GM12878 (cell line): ENCODE data around the gene DCK. TPM values are rescaled to one million over a fixed set of nuclear protein-coding genes. Genes with fewer than 3 reads are reported as not detected.

Source experiments
- FOXM1 ChIP-seq: IDR thresholded peaks from 2 replicates; pipeline ENCODE4 v1.6.1; 2012; ENCODE audit warnings: low read depth, mild to moderate bottlenecking, inconsistent platforms, low read length, moderate library complexity
- NBN ChIP-seq: fragments of 450-650 bp; IDR thresholded peaks from 2 replicates; pipeline ENCODE4 v1.6.1; 2016
- POLR2A ChIP-seq: IDR thresholded peaks from 2 replicates; pipeline ENCODE4 v1.6.1; 2011; ENCODE audit warnings: low read depth, mild to moderate bottlenecking, low read length
- ZNF24 ChIP-seq: fragments of 450-650 bp; IDR thresholded peaks from 2 replicates; pipeline ENCODE4 v1.6.1; 2017; ENCODE audit warnings: antibody characterized with exemption, mild to moderate bottlenecking
- polyA plus RNA-seq, 11 experiments: library from polyadenylated mRNA; depleted of rRNA in 4 of 11; unstranded in 6 of 11; stranded (reverse) in 5 of 11; fragments of >200 nt; fragmentation: Nextera tagmentation in 4 of 11; fragmentation: Illumina TruSeq in 1 of 11; extraction: Ambion mirVana in 4 of 11; extraction: Trizol in 1 of 11; gene quantifications; 1 replicate in 1 of 11; 2 replicates in 10 of 11; pipeline versions ENCODE4 v1.2.1 to v1.2.3, GENCODE V29; 2011 to 2016; ENCODE audit warnings: inconsistent platforms in 2 of 11, missing spikeins in 2 of 11, low read depth in 1 of 11
- total RNA-seq, 4 experiments: library from RNA; depleted of rRNA in 3 of 4; stranded (reverse); fragments of >200 nt in 3 of 4; fragmentation: Illumina TruSeq in 1 of 4; extraction: Trizol in 1 of 4; gene quantifications; 2 replicates each; pipeline versions ENCODE4 v1.2.1 to v1.2.3, GENCODE V29; 2013 to 2021
- TF ChIP-seq, protein P1 (sequence below): IDR thresholded peaks from 2 replicates; pipeline ENCODE4 v1.6.1; 2012; ENCODE audit warnings: improper control_type of control experiment, low read depth, low read length; ENCODE audit not compliant: insufficient replicate concordance
- TF ChIP-seq, protein P2 (sequence below): fragments of 450-650 bp; IDR thresholded peaks from 2 replicates; pipeline ENCODE4 v1.6.1; 2018; ENCODE audit warnings: mild to moderate bottlenecking, low read depth, moderate library complexity; ENCODE audit not compliant: partially characterized antibody

DCK gene
- total and polyA plus RNA-seq, 10 of the 15 experiments (the other 5 are each of a cell fraction or from before 2014, with no cell fraction given): 20.0 to 69.4 (median 26.2) TPM

DNA sequence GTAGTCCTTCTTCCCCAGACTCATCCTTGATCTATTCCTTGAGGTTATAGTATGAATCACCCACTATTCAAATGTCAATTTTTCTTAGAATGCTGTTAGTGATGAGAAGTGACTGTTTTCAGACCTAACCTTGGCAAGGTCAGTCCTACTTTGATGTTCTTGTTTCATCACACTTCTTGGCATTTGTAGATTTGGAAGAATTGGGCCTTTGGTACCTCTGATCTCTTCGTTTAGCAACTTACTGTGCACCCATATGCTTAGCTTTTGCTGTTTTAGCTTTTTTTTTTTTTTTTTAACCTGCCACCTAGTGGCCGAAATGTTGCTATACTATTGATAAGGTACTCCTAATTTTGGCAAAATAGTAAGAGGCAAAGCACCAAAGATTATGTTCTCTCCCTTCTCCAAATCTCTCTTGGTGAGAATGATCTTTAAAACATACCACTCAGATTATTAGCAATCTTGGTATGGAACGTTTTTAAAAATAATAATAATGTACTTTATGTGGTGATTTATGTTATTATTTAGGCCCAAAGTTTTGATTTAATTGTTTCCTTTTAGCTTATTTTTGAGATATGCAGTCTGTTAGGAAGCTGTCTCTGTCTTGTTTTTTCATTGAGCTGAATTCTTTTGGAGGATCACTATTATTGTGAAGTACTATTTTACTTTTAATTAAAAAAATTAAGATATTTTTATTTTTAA lies 16.6 kb downstream of the DCK start (continued):
- TF ChIP-seq, protein P1, sequence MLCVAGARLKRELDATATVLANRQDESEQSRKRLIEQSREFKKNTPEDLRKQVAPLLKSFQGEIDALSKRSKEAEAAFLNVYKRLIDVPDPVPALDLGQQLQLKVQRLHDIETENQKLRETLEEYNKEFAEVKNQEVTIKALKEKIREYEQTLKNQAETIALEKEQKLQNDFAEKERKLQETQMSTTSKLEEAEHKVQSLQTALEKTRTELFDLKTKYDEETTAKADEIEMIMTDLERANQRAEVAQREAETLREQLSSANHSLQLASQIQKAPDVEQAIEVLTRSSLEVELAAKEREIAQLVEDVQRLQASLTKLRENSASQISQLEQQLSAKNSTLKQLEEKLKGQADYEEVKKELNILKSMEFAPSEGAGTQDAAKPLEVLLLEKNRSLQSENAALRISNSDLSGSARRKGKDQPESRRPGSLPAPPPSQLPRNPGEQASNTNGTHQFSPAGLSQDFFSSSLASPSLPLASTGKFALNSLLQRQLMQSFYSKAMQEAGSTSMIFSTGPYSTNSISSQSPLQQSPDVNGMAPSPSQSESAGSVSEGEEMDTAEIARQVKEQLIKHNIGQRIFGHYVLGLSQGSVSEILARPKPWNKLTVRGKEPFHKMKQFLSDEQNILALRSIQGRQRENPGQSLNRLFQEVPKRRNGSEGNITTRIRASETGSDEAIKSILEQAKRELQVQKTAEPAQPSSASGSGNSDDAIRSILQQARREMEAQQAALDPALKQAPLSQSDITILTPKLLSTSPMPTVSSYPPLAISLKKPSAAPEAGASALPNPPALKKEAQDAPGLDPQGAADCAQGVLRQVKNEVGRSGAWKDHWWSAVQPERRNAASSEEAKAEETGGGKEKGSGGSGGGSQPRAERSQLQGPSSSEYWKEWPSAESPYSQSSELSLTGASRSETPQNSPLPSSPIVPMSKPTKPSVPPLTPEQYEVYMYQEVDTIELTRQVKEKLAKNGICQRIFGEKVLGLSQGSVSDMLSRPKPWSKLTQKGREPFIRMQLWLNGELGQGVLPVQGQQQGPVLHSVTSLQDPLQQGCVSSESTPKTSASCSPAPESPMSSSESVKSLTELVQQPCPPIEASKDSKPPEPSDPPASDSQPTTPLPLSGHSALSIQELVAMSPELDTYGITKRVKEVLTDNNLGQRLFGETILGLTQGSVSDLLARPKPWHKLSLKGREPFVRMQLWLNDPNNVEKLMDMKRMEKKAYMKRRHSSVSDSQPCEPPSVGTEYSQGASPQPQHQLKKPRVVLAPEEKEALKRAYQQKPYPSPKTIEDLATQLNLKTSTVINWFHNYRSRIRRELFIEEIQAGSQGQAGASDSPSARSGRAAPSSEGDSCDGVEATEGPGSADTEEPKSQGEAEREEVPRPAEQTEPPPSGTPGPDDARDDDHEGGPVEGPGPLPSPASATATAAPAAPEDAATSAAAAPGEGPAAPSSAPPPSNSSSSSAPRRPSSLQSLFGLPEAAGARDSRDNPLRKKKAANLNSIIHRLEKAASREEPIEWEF: peak; percentile 71
- TF ChIP-seq FOXM1: 0 out of 2 replicates have a peak, but pooled peaks have one; percentile 37
- TF ChIP-seq, protein P2, sequence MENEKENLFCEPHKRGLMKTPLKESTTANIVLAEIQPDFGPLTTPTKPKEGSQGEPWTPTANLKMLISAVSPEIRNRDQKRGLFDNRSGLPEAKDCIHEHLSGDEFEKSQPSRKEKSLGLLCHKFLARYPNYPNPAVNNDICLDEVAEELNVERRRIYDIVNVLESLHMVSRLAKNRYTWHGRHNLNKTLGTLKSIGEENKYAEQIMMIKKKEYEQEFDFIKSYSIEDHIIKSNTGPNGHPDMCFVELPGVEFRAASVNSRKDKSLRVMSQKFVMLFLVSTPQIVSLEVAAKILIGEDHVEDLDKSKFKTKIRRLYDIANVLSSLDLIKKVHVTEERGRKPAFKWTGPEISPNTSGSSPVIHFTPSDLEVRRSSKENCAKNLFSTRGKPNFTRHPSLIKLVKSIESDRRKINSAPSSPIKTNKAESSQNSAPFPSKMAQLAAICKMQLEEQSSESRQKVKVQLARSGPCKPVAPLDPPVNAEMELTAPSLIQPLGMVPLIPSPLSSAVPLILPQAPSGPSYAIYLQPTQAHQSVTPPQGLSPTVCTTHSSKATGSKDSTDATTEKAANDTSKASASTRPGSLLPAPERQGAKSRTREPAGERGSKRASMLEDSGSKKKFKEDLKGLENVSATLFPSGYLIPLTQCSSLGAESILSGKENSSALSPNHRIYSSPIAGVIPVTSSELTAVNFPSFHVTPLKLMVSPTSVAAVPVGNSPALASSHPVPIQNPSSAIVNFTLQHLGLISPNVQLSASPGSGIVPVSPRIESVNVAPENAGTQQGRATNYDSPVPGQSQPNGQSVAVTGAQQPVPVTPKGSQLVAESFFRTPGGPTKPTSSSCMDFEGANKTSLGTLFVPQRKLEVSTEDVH: no peak
- no peak for TF ChIP-seq ZNF24
- no peak for TF ChIP-seq POLR2A
- TF ChIP-seq NBN: peak; percentile 55; the same call in 1 of the 2 replicates
